Measurements from ENCODE around the gene ARL1.

GRCh38 chr12:101356794-101357193, 50.8 kb downstream of the ARL1 start:
- no peak for TF ChIP-seq EZH2 (IDR thresholded peaks at IDR 0.05; ENCODE audit: borderline replicate concordance, insufficient read depth, low read depth, low read length, poor library complexity, severe bottlenecking)
- TF ChIP-seq, protein P1, sequence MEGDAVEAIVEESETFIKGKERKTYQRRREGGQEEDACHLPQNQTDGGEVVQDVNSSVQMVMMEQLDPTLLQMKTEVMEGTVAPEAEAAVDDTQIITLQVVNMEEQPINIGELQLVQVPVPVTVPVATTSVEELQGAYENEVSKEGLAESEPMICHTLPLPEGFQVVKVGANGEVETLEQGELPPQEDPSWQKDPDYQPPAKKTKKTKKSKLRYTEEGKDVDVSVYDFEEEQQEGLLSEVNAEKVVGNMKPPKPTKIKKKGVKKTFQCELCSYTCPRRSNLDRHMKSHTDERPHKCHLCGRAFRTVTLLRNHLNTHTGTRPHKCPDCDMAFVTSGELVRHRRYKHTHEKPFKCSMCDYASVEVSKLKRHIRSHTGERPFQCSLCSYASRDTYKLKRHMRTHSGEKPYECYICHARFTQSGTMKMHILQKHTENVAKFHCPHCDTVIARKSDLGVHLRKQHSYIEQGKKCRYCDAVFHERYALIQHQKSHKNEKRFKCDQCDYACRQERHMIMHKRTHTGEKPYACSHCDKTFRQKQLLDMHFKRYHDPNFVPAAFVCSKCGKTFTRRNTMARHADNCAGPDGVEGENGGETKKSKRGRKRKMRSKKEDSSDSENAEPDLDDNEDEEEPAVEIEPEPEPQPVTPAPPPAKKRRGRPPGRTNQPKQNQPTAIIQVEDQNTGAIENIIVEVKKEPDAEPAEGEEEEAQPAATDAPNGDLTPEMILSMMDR (IDR thresholded peaks at IDR 0.05) = no peak
